ENCODE data around the gene GNLY.
A peak's percentile ranks its signal among the peaks of the same experiment; 100 is the strongest.

Gene GNLY

GRCh38 chr2:85684806-85685205, 9.4 kb upstream of the GNLY start:
- no peak for DNase-seq (ENCODE audit: low read depth)

- no peak for DNase-seq (ENCODE audit: low read depth)
Measured at GRCh38 chr2:85690932-85691331, 3.2 kb upstream of the GNLY start.

- no peak for DNase-seq (ENCODE audit: low read depth)
Measured at GRCh38 chr2:85692039-85692645, 2.0 kb upstream of the GNLY start.

GRCh38 chr2:85695121-85695520, 963 bp downstream of the GNLY start:
- DNase-seq (ENCODE audit: low read depth): no peak

- DNase-seq (ENCODE audit: low read depth): no peak
Measured at GRCh38 chr2:85695691-85696668, 1.8 kb downstream of the GNLY start.

- DNase-seq (ENCODE audit: low read depth): no peak
Measured at GRCh38 chr2:85697096-85697495, 2.9 kb downstream of the GNLY start.

- no peak for DNase-seq (ENCODE audit: low read depth)
Measured at GRCh38 chr2:85697716-85698115, 3.6 kb downstream of the GNLY start.

- no peak for DNase-seq (ENCODE audit: low read depth)
Measured at GRCh38 chr2:85698184-85698879, 4.2 kb downstream of the GNLY start.

- no peak for DNase-seq (ENCODE audit: low read depth)
Measured at GRCh38 chr2:85698880-85699254, 4.7 kb downstream of the GNLY start.

- no peak for DNase-seq (ENCODE audit: low read depth)
Measured at GRCh38 chr2:85699325-85699724, 5.2 kb downstream of the GNLY start.

GRCh38 chr2:85702172-85702571, 8.0 kb downstream of the GNLY start:
- DNase-seq (ENCODE audit: low read depth): no peak

- DNase-seq (ENCODE audit: low read depth): no peak
Measured at GRCh38 chr2:85702800-85703199, 8.6 kb downstream of the GNLY start.

GRCh38 chr2:85703329-85703728, 9.2 kb downstream of the GNLY start:
- no peak for DNase-seq (ENCODE audit: low read depth)

- no peak for DNase-seq (ENCODE audit: low read depth)
Measured at GRCh38 chr2:85704038-85704437, 9.9 kb downstream of the GNLY start.

- DNase-seq (ENCODE audit: low read depth): no peak
Measured at GRCh38 chr2:85704800-85705679, 10.9 kb downstream of the GNLY start.

- no peak for DNase-seq (ENCODE audit: low read depth)
Measured at GRCh38 chr2:85705680-85706039, 11.5 kb downstream of the GNLY start.

- DNase-seq (ENCODE audit: low read depth): no peak
Measured at GRCh38 chr2:85706063-85706462, 11.9 kb downstream of the GNLY start.

- no peak for DNase-seq (ENCODE audit: low read depth)
Measured at GRCh38 chr2:85706599-85707296, 12.6 kb downstream of the GNLY start.

GRCh38 chr2:85707304-85707703, 13.1 kb downstream of the GNLY start:
- DNase-seq (ENCODE audit: low read depth): peak; percentile 85

GRCh38 chr2:85708641-85709040, 14.5 kb downstream of the GNLY start:
- no peak for DNase-seq (ENCODE audit: low read depth)

GRCh38 chr2:85709401-85709811, 15.2 kb downstream of the GNLY start:
- DNase-seq (ENCODE audit: low read depth): no peak

Data from CMK (cell line).